Measurements from ENCODE around the gene CD84.
"Not testable (repeated sequence)": the region's sequence is repeated elsewhere in the genome, so short reads cannot be mapped to it uniquely, and the experiment has no call there.

GRCh38 chr1:160582976-160583375, 3.7 kb upstream of the CD84 start:
- not testable (repeated sequence) for TF ChIP-seq POLR2A, CTCF, POLR2AphosphoS5 (IDR thresholded peaks at IDR 0.05)

Data from prostate gland (tissue), 2 donors.